ENCODE data around the gene TMEM273. TPM values are rescaled to one million over a fixed set of nuclear protein-coding genes. Genes with fewer than 3 reads are reported as not detected.

Gene TMEM273
- not detected in 2 replicates for total RNA-seq

GRCh38 chr10:49187950-49188761 is at the start of gene TMEM273:
TSS of gene TMEM273 (minus strand) at chr10:49188391. CDS start at chr10:49188336, 55 bp downstream.

GRCh38 chr10:49133706-49134248 is 54.4 kb downstream of the TMEM273 start, which contains the start of gene FAM170B:
TSS of gene FAM170B (minus strand) at chr10:49134021. CDS start at chr10:49133918, 103 bp downstream.

GRCh38 chr10:49115015-49115795 is 73.0 kb downstream of the TMEM273 start, which contains the start of gene VSTM4:
TSS of gene VSTM4 (minus strand) at chr10:49115522. CDS start at chr10:49115485, 37 bp downstream.

Other genes starting within 250 kb of the TMEM273 start
- not detected in 2 replicates for gene LRRC18, start 248.6 kb downstream of the TMEM273 start, total RNA-seq
- 4.0 and 4.1 TPM in 2 replicates for gene VSTM4, start 72.9 kb downstream of the TMEM273 start, total RNA-seq
- not detected in 2 replicates for gene FAM170B, start 54.4 kb downstream of the TMEM273 start, total RNA-seq
- gene C10orf71, start 110.8 kb upstream of the TMEM273 start, total RNA-seq = not detected in 2 replicates
- not detected in 2 replicates for gene DRGX, start 207.7 kb upstream of the TMEM273 start, total RNA-seq